Stimulated activated CD8-positive, alpha-beta memory T cell treated with anti-CD3 and anti-CD28 coated beads, Interleukin-2, amount 100 ng/mL, for 1 hour (primary cell): ENCODE data around the gene KRT27.
"Not testable (repeated sequence)": the region's sequence is repeated elsewhere in the genome, so short reads cannot be mapped to it uniquely, and the experiment has no call there.

Experiments used
- DNase-seq, 2 donors: peaks; one replicate each; pipeline ENCODE4 v3.0.0-alpha.2; 2020; ENCODE audit warnings: low read depth in 2 of 2

KRT27 gene, protein sequence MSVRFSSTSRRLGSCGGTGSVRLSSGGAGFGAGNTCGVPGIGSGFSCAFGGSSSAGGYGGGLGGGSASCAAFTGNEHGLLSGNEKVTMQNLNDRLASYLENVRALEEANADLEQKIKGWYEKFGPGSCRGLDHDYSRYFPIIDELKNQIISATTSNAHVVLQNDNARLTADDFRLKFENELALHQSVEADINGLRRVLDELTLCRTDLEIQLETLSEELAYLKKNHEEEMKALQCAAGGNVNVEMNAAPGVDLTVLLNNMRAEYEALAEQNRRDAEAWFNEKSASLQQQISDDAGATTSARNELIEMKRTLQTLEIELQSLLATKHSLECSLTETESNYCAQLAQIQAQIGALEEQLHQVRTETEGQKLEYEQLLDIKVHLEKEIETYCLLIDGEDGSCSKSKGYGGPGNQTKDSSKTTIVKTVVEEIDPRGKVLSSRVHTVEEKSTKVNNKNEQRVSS

GRCh38 chr17:40782450-40782849, at the start of gene KRT27:
KRT27 (minus strand) TSS chr17:40782550; CDS start chr17:40782493, 57 bp downstream.
- DNase-seq = no peak

DNA sequence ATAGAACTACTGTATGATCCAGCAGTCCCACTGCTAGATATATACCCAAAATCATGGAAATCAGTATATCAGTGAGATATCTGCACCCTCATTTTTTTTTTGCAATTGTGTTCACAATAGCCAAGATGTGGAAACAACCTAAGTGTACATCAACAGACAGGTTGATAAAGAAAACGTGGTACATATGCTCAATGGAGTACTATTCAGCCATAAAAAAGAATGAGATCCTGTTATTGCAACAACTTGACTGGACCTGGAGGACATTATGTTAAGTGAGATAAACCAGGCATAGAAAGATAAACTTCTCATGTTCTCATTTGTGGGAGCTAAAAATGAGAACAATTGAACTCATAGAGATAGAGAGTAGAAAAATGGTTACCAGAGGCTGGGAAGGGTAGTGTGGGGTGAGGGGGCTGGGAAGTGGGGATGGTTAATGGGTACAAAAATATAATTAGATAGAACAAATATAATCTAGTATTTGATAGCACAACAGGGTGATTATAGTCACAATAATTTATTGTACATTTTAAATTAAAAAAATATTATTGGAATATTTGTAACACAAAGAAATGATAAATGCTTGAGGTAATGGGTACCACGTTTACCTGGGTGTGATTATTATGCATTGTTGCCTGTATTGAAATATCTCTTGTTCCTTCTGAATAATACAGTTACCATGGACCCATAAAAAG, 47.9 kb upstream of the KRT27 start:
- DNase-seq = no peak

GRCh38 chr17:40828454-40829044, 46.2 kb upstream of the KRT27 start:
- DNase-seq = no peak

DNA sequence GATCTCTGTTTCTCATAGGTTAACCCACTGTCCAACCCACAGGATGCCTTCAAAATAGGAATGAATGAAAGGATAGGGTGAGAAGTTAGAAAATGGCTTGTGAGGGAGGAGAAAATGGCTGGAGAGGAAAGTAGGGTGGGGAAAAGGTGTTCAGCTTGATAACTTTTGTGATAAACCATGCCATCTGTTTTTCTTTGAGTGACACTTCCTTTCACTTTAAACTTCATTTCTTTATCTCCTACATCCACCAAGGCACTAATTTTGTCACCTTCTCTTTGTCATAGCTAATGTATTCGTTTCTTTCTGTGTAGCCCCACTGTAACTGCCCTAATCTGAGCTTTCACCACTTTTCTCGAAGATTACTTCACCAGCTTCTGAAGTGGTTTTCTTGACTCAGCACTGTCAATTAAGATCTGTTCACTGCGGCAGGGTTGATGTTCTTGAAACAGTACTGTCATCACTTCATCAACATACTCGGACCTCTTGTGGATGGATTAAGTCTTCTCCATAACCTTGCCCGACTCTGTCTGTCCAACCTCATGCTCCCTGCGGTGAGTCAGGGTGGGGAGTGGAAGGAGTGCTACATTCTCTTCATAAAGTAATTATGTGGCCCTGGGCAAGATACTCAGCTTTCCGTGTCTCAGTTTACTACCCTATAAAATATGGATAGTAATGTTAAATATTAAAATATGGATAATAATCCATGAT, 45.5 kb upstream of the KRT27 start:
- DNase-seq = no peak

DNA sequence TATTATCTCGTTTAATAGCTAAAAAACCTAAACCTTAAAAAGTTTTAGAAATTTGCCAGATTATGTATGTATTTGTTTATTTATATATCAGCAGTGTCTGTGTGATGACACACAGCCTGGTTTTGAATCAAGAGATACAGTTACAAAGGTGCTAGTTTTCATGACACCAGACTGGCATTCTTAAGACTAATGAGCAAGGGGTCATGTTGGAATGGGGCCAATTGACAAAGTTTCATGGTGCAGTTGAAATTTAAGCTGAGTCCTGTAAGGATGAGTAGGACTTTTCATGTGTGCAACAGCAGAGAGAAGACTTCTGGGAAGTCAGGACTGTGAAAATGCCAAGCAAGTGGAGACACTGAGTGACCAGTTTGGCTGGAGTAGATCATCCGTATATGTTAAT, 43.2 kb upstream of the KRT27 start:
- no peak for DNase-seq

DNA sequence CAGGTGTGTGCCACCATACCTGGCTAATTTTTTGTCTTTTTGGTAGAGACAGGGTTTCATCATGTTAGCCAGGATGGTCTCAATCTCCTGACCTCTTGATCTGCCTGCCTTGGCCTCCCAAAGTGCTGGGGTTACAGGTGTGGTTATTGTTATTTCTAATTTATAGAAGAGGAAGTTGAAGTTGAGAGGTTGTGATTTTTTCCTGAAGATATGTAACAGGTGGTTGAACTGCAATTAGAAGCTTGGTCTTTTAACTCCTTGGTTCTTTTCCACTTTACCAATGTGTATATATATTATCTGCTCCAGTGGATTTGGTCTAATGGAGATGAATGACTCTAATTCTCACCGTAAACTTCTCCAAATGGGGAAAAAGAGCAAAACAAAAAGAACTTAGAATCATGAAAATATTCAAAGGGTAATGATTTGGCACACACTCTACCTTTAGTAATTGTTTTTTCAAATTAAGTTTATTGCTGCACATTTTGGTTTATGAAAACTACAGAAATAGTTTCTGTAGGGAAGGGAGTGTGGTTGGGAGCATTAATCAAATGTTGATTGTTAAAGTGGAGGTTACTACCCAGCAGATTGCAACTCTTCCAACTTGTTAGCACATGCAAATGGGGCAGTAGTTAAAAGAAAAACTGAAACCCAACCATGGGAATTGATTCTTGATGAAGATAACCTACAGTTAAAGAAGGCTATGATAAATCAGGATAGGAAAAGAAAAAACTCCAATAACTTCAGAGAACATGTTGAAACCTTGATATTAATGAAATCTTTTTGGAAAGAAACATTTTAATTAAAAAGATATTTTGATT, 41.9 kb upstream of the KRT27 start:
- DNase-seq = no peak

GRCh38 chr17:40822132-40822812, 39.9 kb upstream of the KRT27 start, which contains the start of gene KRT10:
KRT10 (minus strand) TSS chr17:40822614; CDS start chr17:40822585, 29 bp downstream.
- no peak for DNase-seq

GRCh38 chr17:40821536-40821935, 39.2 kb upstream of the KRT27 start:
- DNase-seq = no peak

DNA sequence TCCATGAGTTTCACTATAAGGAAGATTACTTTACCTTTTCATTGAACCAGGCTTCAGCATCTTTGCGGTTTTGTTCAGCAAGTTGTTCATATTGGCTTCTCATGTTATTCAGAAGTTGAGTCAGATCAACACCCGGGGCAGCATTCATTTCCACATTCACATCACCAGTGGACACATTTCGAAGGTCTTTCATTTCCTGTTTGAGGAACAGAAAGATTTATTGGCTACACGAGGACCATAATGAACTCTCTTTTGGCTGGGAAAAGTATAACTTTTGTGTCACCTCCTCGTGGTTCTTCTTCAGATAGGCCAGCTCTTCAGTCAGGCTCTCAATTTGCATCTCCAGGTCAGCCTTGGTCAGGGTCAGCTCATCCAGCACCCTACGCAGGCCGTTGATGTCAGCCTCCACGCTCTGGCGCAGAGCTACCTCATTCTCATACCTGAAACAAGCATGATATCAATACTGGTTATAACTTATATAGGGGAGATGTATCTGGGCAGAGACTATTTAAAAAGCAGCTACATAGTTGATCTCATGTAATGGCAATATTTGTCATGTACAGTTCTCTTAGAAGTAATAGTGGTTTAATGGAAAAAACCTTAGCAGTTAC, 38.0 kb upstream of the KRT27 start:
- no peak for DNase-seq

GRCh38 chr17:40819528-40820125, 37.3 kb upstream of the KRT27 start:
- no peak for DNase-seq

DNA sequence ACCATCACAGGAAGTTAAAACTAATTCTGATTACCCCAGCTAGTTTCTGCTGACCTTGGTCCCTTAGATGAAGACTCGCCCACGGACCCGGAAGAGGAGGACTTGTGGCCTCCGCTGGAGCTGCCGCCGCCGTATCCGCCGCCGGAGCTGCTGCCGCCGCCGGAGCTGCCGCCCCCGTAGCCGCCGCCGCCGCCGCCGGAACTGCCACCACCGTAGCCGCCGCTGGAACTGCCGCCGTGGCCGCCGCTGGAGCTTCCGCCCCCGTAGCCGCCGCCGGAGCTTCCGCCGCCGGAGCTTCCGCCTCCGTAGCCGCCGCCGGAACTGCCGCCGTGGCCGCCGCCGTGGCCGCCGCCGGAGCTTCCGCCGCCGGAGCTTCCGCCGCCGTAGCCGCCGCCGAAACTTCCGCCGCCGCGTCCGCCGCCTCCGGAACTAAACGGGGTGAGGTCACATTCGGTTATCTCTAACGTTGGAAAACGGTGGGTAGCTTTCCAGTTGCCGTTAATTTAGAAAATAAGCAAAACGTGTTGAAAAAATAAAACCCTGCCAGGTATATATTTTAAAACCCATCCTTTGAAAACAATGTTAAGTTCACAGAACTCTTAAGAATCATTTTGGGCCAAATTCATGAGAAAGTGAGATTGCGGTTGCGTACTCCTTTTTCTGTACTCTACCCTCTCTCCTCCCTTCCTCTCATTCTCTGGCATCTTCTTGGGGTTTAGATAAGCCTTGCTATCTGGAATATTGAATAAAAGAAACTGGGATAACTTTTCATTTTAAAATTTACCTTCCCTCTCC, 36.6 kb upstream of the KRT27 start:
- DNase-seq = peak; percentile 70 to 78

GRCh38 chr17:40818343-40818732, 36.0 kb upstream of the KRT27 start:
- DNase-seq = no peak

- DNase-seq = no peak
Measured at GRCh38 chr17:40817103-40817682, 34.8 kb upstream of the KRT27 start.

GRCh38 chr17:40816569-40816968, 34.2 kb upstream of the KRT27 start:
- no peak for DNase-seq

DNA sequence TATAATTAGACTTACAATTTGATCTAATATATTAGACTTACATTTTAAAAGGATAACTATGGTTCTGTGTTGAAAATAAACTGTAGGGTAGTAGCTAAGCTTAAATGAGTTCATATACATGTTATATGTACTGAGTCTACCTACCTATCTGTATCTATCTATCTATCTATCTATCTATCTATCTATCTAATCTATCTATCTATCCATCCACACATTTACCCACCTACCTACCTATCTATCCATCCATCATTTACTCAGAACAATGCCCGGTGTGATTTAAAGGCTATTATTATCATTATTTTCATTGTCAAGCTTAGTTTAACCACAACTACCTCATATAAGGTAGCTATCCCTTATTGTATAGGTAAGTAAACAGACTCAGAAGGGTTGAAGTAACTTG, 33.0 kb upstream of the KRT27 start:
- DNase-seq = no peak

- not testable (repeated sequence) for DNase-seq
Measured at GRCh38 chr17:40814657-40815056, 32.3 kb upstream of the KRT27 start.

DNA sequence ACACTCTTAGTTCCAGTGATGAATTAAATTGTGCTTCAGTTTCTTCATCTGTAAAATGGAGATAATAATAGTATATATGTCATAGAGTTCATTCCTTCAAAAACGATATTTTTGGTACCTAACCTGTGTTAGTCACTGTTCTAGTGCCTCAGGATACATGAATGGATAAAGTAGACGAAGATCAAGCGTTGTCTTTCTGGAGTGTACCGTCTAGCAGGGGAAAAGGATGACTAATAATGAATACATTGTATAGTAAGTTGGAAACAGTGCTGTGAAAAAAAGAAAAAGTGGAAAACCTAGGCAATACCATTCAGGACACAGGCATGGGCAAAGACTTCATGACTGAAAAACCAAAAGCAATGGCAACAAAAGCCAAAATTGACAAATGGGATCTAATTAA, 31.5 kb upstream of the KRT27 start:
- DNase-seq = no peak

- no peak for DNase-seq
Measured at GRCh38 chr17:40812639-40813038, 30.3 kb upstream of the KRT27 start.

- DNase-seq = no peak
Measured at GRCh38 chr17:40810494-40810893, 28.1 kb upstream of the KRT27 start.
